Gastrocnemius medialis (tissue), 4 donors: ENCODE measurements around the gene SVOP. TPM values are rescaled to one million over a fixed set of nuclear protein-coding genes. Genes with fewer than 3 reads are reported as not detected.

Experiments
- ATAC-seq, 2 donors: fragments of 150-250 bp; one replicate each; pipeline ENCODE4 v1.9.1; 2016
- DNase-seq, 2 donors: peaks; one replicate each; pipeline ENCODE4 v3.0.0-alpha.2; 2019
- H3K27ac ChIP-seq, 4 donors: fragments of 200-600 bp; sonication (generic); 1 replicate in 1 of 4; 2 replicates in 3 of 4; pipeline ENCODE4 v1.5.1; 2016 to 2018; ENCODE audit warnings: mild to moderate bottlenecking in 2 of 4, moderate library complexity in 1 of 4
- H3K27me3 ChIP-seq, 3 donors: fragments of 200-600 bp; sonication (generic) in 2 of 3; 1 replicate in 1 of 3; 2 replicates in 2 of 3; pipeline versions ENCODE4 v1.5.1 to v1.6.0; 2016 to 2019; ENCODE audit warnings: mild to moderate bottlenecking in 1 of 3, moderate library complexity in 1 of 3
- H3K36me3 ChIP-seq, 2 donors: fragments of 200-600 bp; sonication (generic) in 1 of 2; one replicate each; pipeline ENCODE4 v1.5.1; 2017 to 2018
- H3K4me1 ChIP-seq, 2 donors: fragments of 200-600 bp; sonication (generic) in 1 of 2; one replicate each; pipeline ENCODE4 v1.5.1; 2016 to 2017; ENCODE audit warnings: mild to moderate bottlenecking in 2 of 2
- H3K4me3 ChIP-seq, 4 donors: fragments of 200-600 bp; sonication (generic) in 3 of 4; 1 replicate in 1 of 4; 2 replicates in 3 of 4; pipeline ENCODE4 v1.5.1; 2016 to 2019; ENCODE audit warnings: mild to moderate bottlenecking in 2 of 4
- H3K9me3 ChIP-seq, 3 donors: fragments of 200-600 bp; sonication (generic) in 2 of 3; 1 replicate in 1 of 3; 2 replicates in 2 of 3; pipeline ENCODE4 v1.5.1; 2016 to 2019
- POLR2A ChIP-seq, 2 donors: fragments of 450-650 bp; IDR thresholded peaks; one replicate each; pipeline ENCODE4 v1.6.1; 2017; ENCODE audit warnings: antibody characterized with exemption in 2 of 2, mild to moderate bottlenecking in 2 of 2, moderate library complexity in 2 of 2
- in situ Hi-C, 4 donors: fragments of 200-750 bp; cut with MboI; loops; one replicate each; pipeline versions ENCODE4 v1.15.0 to v1.8.0; 2017; ENCODE audit warnings: low sequenced_read_pairs in 4 of 4
- intact Hi-C: fragments of 100-400 bp; cut with DNase I; formaldehyde crosslinking; loops from one replicate; pipeline ENCODE4 v1.15.1; 2023; ENCODE audit warnings: low total_unique reads
- total RNA-seq, 4 donors: library from RNA; depleted of rRNA; stranded (reverse); fragments of >200 nt; gene quantifications; one replicate each; pipeline versions ENCODE4 v1.1.0 to v1.2.3, GENCODE V29; 2016
- TF ChIP-seq, protein P1 (sequence below), 5 experiments: fragments of 450-650 bp in 3 of 5; fragments of 200-600 bp in 2 of 5; sonication (generic) in 2 of 5; IDR thresholded peaks in 4 of 5; conservative IDR thresholded peaks in 1 of 5; 1 replicate in 4 of 5; 2 replicates in 1 of 5; pipeline ENCODE4 v1.5.1; 2016 to 2019; ENCODE audit warnings: antibody characterized with exemption in 5 of 5, mild to moderate bottlenecking in 3 of 5, moderate library complexity in 3 of 5

Gene SVOP
- total RNA-seq, 4 donors from 2014 or later, result 0.03 TPM; not detected in 3

DNA sequence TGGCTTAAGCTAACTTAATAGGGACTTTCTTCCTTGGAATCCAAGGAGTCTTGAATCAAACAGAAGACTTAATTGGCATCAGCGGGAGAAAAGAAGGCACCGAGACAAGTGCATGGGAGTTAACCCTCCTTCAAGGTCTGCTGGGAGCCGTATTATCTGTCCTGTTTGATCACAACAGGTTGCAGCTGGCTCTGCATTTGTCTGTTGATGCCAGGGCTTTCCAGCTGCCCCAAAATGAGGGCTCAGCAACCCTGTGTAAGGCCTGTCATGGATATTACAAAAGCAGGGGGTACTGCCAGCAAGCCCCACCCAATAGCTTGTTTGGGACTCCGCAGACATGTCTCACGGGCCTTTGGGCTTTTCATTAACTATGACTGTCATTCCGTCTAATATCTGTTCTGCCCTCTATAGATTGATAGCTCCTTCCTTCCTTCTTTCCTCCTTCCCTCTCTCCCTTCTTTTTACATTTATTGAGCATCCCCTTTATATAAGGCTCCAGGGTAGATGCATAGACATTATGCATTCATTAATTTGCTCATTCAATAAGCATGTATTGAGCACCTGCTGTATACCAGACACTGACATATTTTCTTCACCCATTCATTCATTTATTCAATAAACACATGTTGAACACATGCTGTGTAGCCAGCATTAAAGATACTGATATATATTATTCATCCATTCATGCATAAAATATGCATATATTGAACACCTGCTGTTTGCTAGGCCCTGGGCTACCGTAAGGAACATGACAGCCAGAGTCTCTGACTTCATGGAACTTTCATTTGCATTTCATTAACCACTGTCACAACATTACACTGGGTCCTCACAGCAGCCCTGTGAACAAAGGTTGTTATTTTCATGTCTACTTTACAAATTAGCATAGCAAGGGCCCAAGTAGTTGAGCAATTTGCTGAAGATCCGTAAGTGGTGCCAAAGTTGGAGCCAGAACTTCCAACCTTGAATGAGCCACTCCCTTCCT lies 56.2 kb downstream of the SVOP start:
- DNase-seq, result peak in 1 of 2 donors; percentile 2
- Histone ChIP-seq H3K27ac (no peak overlapping the region), H3K4me1 (peaks cover 6 to 17% of the 10 kb centered on the region in 2 donors), H3K36me3 (no peaks in the 10 kb centered on the region), H3K27me3 (no peaks in the 10 kb centered on the region), H3K9me3 (no peaks in the 10 kb centered on the region), H3K4me3 (no peak overlapping the region)
- intact Hi-C loops, result no loop called here
- no peak for TF ChIP-seq POLR2A (IDR thresholded peaks at IDR 0.05)
- TF ChIP-seq, protein P1, sequence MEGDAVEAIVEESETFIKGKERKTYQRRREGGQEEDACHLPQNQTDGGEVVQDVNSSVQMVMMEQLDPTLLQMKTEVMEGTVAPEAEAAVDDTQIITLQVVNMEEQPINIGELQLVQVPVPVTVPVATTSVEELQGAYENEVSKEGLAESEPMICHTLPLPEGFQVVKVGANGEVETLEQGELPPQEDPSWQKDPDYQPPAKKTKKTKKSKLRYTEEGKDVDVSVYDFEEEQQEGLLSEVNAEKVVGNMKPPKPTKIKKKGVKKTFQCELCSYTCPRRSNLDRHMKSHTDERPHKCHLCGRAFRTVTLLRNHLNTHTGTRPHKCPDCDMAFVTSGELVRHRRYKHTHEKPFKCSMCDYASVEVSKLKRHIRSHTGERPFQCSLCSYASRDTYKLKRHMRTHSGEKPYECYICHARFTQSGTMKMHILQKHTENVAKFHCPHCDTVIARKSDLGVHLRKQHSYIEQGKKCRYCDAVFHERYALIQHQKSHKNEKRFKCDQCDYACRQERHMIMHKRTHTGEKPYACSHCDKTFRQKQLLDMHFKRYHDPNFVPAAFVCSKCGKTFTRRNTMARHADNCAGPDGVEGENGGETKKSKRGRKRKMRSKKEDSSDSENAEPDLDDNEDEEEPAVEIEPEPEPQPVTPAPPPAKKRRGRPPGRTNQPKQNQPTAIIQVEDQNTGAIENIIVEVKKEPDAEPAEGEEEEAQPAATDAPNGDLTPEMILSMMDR (IDR thresholded peaks at IDR 0.05 in 4 of 5, conservative IDR thresholded peaks at IDR 0.05 in 1 of 5), result no peak
- in situ Hi-C loops, result loop anchor here in 3 of 4 donors (25.0 kb wide), 2 partner anchors 202 to 327 kb away; partner anchors contain the start of gene SELPLG (in 3 of the 3)
- peak in 1 of 2 donors; percentile 15 for ATAC-seq

DNA sequence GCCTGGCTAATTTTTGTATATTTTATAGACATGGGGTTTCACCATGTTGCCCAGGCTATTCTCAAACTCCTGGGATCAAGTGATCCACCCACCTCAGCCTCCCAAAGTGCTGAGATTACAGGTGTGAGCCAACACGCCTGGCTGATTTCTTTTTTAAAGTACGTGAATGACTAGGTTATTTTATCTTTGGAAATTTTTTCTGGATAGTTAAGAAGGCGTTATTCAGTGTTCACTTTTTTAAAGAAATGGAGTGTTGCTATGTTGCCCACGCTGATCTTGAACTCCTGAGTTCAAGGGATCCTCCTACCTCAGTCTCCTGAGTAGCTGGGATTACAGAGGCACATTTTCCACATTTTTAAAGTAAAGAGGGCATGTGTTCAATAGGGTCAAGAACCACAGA lies 58.6 kb downstream of the SVOP start:
- ATAC-seq (no peak), DNase-seq (no peak)
- Histone ChIP-seq H3K9me3 (no peaks in the 10 kb centered on the region), H3K27ac (no peak overlapping the region), H3K4me3 (no peak overlapping the region), H3K4me1 (peaks cover 6 to 17% of the 10 kb centered on the region in 2 donors), H3K36me3 (no peaks in the 10 kb centered on the region), H3K27me3 (no peaks in the 10 kb centered on the region)
- intact Hi-C loops, result no loop called here
- in situ Hi-C loops, result loop anchor here in 3 of 4 donors (25.0 kb wide), 2 partner anchors 200 to 325 kb away; partner anchors contain the start of gene SELPLG (in 3 of the 3)
- TF ChIP-seq, protein P1 (IDR thresholded peaks at IDR 0.05 in 4 of 5, conservative IDR thresholded peaks at IDR 0.05 in 1 of 5), result no peak
- no peak for TF ChIP-seq POLR2A (IDR thresholded peaks at IDR 0.05)

DNA sequence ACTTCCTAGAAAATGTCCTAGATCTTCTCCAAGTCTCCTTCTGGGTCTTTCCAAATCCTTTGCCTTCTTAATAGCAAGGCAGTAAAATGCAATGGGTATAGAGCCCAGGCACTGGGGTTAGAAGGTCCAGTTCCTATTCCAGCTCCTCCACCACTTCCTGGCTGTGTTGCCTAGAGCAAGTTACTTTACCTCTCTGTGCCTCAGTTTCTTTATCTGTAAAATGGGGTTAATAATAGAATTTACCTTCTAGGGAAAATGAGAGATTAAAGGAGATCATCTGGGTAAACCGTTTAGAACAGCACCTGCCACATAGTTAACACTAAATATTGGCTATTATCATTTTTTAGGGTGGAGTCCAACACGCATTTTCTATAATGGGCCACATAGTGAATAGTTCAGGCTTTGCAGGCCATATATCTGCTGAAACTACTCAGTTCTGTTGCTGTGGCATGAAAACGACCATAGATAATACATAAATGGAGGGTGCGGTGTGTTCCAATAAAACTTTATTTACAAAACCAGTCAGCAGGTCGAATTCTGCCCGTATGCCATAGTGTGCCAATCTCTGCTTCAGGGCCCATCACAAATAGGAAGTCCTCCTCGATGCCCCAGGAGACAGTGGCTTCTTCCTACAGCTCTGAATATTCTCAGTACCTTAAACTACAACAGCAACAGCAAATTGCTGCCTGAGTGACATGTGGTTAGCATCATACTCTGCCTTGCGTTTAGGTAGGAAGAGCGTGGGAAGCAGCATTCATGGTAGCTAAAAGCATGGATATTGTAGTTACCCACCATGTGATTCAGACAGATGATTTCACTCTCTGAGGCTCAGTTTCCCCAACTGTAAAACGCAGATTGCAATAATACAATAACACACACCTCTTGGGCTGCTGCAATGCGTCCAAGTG lies 60.9 kb downstream of the SVOP start:
- Histone ChIP-seq H3K36me3 (no peaks in the 10 kb centered on the region), H3K27ac (no peak overlapping the region), H3K9me3 (no peaks in the 10 kb centered on the region), H3K4me3 (no peak overlapping the region), H3K4me1 (peaks cover 0 to 4% of the 10 kb centered on the region in 2 donors), H3K27me3 (no peaks in the 10 kb centered on the region)
- no peak for DNase-seq
- intact Hi-C loops, result no loop called here
- in situ Hi-C loops, result loop anchor here (10.0 to 25.0 kb wide), 4 partner anchors 95 to 323 kb away; partner anchors contain the start of gene SELPLG (in 3 of the 4)
- ATAC-seq, result no peak
- TF ChIP-seq, protein P1 (IDR thresholded peaks at IDR 0.05 in 4 of 5, conservative IDR thresholded peaks at IDR 0.05 in 1 of 5), result no peak
- TF ChIP-seq POLR2A (IDR thresholded peaks at IDR 0.05), result no peak

DNA sequence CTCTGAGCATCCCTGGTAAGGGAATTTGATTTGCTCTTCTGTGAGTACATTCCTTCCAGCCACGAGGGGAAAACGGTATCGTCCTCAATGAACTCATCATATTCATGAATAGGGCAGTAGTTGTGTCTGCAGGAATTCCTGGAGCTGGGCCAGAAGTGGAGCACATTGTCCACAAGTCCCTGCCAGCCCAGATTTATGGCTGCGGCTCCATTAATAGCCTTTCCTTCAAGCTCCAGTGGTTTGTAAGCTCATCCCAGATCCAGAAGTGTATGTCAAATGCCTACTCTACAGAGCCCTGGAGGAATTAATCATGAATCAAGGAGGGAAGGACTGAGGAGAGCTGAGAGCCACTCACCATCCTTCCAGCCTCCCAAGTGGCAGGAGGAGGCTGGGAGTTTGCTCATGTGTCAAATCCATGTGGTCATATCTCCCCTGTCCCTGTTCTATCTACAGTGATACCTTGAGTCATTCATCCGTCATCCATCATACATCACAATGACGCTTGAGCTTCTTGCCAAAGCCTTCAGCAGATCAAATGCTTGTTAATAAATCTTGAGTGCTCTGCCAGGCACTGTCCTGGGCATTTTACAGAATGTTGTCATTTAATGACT lies 65.5 kb downstream of the SVOP start:
- H3K36me3 ChIP-seq, result no peaks in the 10 kb centered on the region
- peaks cover 4 to 8% of the 10 kb centered on the region in 2 donors for H3K4me1 ChIP-seq
- intact Hi-C loops, result no loop called here
- H3K27me3 ChIP-seq, result no peaks in the 10 kb centered on the region
- H3K9me3 ChIP-seq, result no peaks in the 10 kb centered on the region
- in situ Hi-C loops, result loop anchor here (10.0 to 25.0 kb wide), 4 partner anchors 91 to 318 kb away; partner anchors contain the start of gene SELPLG (in 3 of the 4)
- DNase-seq, result peak; percentile 21 to 43
- ATAC-seq, result peak; percentile 20 to 43
- no peak overlapping the region for H3K27ac ChIP-seq
- no peak overlapping the region for H3K4me3 ChIP-seq
- TF ChIP-seq, protein P1 (IDR thresholded peaks at IDR 0.05 in 4 of 5, conservative IDR thresholded peaks at IDR 0.05 in 1 of 5), result no peak
- no peak for TF ChIP-seq POLR2A (IDR thresholded peaks at IDR 0.05)
